Transverse colon (tissue), 4 donors: Measurements from ENCODE around the gene GRAMD2B.

Experiments
- EP300 ChIP-seq: sonication (generic); formaldehyde crosslinking; IDR thresholded peaks from one replicate; pipeline ENCODE4 v1.6.1; 2017; ENCODE audit warnings: antibody characterized with exemption, low read depth
- POLR2AphosphoS5 ChIP-seq, 3 donors: sonication (generic); formaldehyde crosslinking; IDR thresholded peaks; one replicate each; pipeline ENCODE4 v1.6.1; 2016; ENCODE audit warnings: antibody characterized with exemption in 3 of 3
- TF ChIP-seq, protein P1 (sequence below), 5 experiments: fragments of 200-600 bp in 3 of 5; fragments of 450-650 bp in 2 of 5; sonication (generic) in 3 of 5; IDR thresholded peaks; 1 replicate in 2 of 5; 2 replicates in 3 of 5; pipeline ENCODE4 v1.5.1; 2016 to 2017; ENCODE audit warnings: antibody characterized with exemption in 5 of 5, inconsistent platforms in 3 of 5, mild to moderate bottlenecking in 2 of 5, moderate library complexity in 1 of 5

DNA sequence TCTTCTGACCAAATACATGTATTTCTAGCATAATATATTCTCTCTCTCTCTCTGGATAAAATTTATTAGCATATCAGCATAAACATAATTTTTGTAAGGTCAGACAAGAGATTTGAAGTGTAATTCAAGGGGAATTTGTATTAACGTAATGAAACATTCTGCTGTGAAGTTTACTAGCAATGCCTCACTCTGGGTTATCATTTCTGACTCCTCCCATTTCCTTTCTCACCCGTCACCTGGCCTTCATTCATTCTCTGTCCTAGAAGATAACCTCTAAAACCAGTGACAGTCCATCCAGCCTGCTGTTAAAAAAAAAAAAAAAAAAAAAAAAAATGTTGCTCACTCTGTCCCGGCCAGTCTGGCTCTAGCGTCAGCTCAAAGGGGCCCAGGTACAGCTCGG lies 27.1 kb downstream of the GRAMD2B start:
- TF ChIP-seq EP300 (no peak), POLR2AphosphoS5 (IDR thresholded peaks at IDR 0.05) (no peak)
- TF ChIP-seq, protein P1, sequence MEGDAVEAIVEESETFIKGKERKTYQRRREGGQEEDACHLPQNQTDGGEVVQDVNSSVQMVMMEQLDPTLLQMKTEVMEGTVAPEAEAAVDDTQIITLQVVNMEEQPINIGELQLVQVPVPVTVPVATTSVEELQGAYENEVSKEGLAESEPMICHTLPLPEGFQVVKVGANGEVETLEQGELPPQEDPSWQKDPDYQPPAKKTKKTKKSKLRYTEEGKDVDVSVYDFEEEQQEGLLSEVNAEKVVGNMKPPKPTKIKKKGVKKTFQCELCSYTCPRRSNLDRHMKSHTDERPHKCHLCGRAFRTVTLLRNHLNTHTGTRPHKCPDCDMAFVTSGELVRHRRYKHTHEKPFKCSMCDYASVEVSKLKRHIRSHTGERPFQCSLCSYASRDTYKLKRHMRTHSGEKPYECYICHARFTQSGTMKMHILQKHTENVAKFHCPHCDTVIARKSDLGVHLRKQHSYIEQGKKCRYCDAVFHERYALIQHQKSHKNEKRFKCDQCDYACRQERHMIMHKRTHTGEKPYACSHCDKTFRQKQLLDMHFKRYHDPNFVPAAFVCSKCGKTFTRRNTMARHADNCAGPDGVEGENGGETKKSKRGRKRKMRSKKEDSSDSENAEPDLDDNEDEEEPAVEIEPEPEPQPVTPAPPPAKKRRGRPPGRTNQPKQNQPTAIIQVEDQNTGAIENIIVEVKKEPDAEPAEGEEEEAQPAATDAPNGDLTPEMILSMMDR (IDR thresholded peaks at IDR 0.05), result no peak
